ENCODE measurements around the gene SLC39A7. TPM values are rescaled to one million over a fixed set of nuclear protein-coding genes. Genes with fewer than 3 reads are reported as not detected.

SLC39A7 gene
- total RNA-seq, 4 donors from 2014 or later, result 21.9 to 45.4 (median 26.2) TPM

GRCh38 chr6:33163540-33163939, 37.1 kb upstream of the SLC39A7 start:
- ATAC-seq, result no peak
- Histone ChIP-seq H3K9me3 (no peaks in the 10 kb centered on the region), H3K4me3 (no peak overlapping the region), H3K36me3 (no peaks in the 10 kb centered on the region), H3K27ac (no peak overlapping the region), H3K27me3 (no peaks in the 10 kb centered on the region), H3K4me1 (peaks cover 0 to 6% of the 10 kb centered on the region in 2 donors)
- DNase-seq, result no peak
- TF ChIP-seq POLR2A (IDR thresholded peaks at IDR 0.05) (no peak), CTCF (IDR thresholded peaks at IDR 0.05 in 4 of 5, conservative IDR thresholded peaks at IDR 0.05 in 1 of 5) (no peak)
- in situ Hi-C loops (cut with MboI; ENCODE audit: low sequenced_read_pairs in 4 of 4), result loop anchor here in 3 of 4 donors (5.0 to 10.0 kb wide), 2 partner anchors 81 to 84 kb away; no protein-coding TSS in a partner anchor
- intact Hi-C loops (cut with DNase I; ENCODE audit: low total_unique reads), result loop anchor here (10.0 kb wide), 1 partner anchor 149 kb away; no protein-coding TSS in a partner anchor

GRCh38 chr6:33164176-33164575, 36.5 kb upstream of the SLC39A7 start:
- H3K9me3 ChIP-seq, result no peaks in the 10 kb centered on the region
- no peaks in the 10 kb centered on the region for H3K36me3 ChIP-seq
- intact Hi-C loops (cut with DNase I; ENCODE audit: low total_unique reads) (loop anchor here (10.0 kb wide), 1 partner anchor 149 kb away; no protein-coding TSS in a partner anchor), in situ Hi-C loops (cut with MboI; ENCODE audit: low sequenced_read_pairs in 4 of 4) (loop anchor here in 3 of 4 donors (5.0 to 10.0 kb wide), 2 partner anchors 81 to 83 kb away; no protein-coding TSS in a partner anchor)
- no peak overlapping the region for H3K4me3 ChIP-seq
- DNase-seq (no peak), ATAC-seq (no peak)
- H3K27me3 ChIP-seq, result no peaks in the 10 kb centered on the region
- TF ChIP-seq POLR2A (IDR thresholded peaks at IDR 0.05), result no peak
- no peak overlapping the region for H3K27ac ChIP-seq
- peaks cover 0 to 6% of the 10 kb centered on the region in 2 donors for H3K4me1 ChIP-seq

GRCh38 chr6:33164665-33165373, 35.8 kb upstream of the SLC39A7 start:
- in situ Hi-C loops (cut with MboI; ENCODE audit: low sequenced_read_pairs in 4 of 4), result loop anchor here in 3 of 4 donors (5.0 to 10.0 kb wide), 2 partner anchors 80 to 82 kb away; no protein-coding TSS in a partner anchor
- ATAC-seq (no peak), DNase-seq (no peak)
- Histone ChIP-seq H3K27me3 (no peaks in the 10 kb centered on the region), H3K9me3 (no peaks in the 10 kb centered on the region), H3K36me3 (no peaks in the 10 kb centered on the region), H3K4me3 (no peak overlapping the region), H3K27ac (no peak overlapping the region), H3K4me1 (peaks cover 0 to 6% of the 10 kb centered on the region in 2 donors)
- intact Hi-C loops (cut with DNase I; ENCODE audit: low total_unique reads), result loop anchor here (10.0 kb wide), 1 partner anchor 150 kb away; no protein-coding TSS in a partner anchor
- TF ChIP-seq CTCF (IDR thresholded peaks at IDR 0.05 in 4 of 5, conservative IDR thresholded peaks at IDR 0.05 in 1 of 5) (no peak), POLR2A (IDR thresholded peaks at IDR 0.05) (no peak)

GRCh38 chr6:33165581-33166258, 34.9 kb upstream of the SLC39A7 start:
- no peaks in the 10 kb centered on the region for H3K9me3 ChIP-seq
- H3K27me3 ChIP-seq, result no peaks in the 10 kb centered on the region
- no peak for DNase-seq
- H3K4me3 ChIP-seq, result no peak overlapping the region
- H3K27ac ChIP-seq, result no peak overlapping the region
- peaks cover 0 to 6% of the 10 kb centered on the region in 2 donors for H3K4me1 ChIP-seq
- ATAC-seq, result no peak
- H3K36me3 ChIP-seq, result no peaks in the 10 kb centered on the region
- in situ Hi-C loops (cut with MboI; ENCODE audit: low sequenced_read_pairs in 4 of 4) (loop anchor here in 2 of 4 donors (10.0 kb wide), 1 partner anchor 79 kb away; no protein-coding TSS in a partner anchor), intact Hi-C loops (cut with DNase I; ENCODE audit: low total_unique reads) (loop anchor here (10.0 kb wide), 1 partner anchor 151 kb away; no protein-coding TSS in a partner anchor)
- TF ChIP-seq CTCF (IDR thresholded peaks at IDR 0.05 in 4 of 5, conservative IDR thresholded peaks at IDR 0.05 in 1 of 5) (no peak), POLR2A (IDR thresholded peaks at IDR 0.05) (no peak)

- no peak for DNase-seq
- ATAC-seq, result no peak
- Histone ChIP-seq H3K4me3 (no peak overlapping the region), H3K36me3 (no peaks in the 10 kb centered on the region), H3K27me3 (no peaks in the 10 kb centered on the region), H3K9me3 (no peaks in the 10 kb centered on the region), H3K4me1 (peaks cover 0 to 3% of the 10 kb centered on the region in 2 donors), H3K27ac (no peak overlapping the region)
- intact Hi-C loops (cut with DNase I; ENCODE audit: low total_unique reads), result loop anchor here (10.0 kb wide), 1 partner anchor 152 kb away; no protein-coding TSS in a partner anchor
- no peak for TF ChIP-seq POLR2A (IDR thresholded peaks at IDR 0.05)
- no peak for TF ChIP-seq CTCF (IDR thresholded peaks at IDR 0.05 in 4 of 5, conservative IDR thresholded peaks at IDR 0.05 in 1 of 5)
- in situ Hi-C loops (cut with MboI; ENCODE audit: low sequenced_read_pairs in 4 of 4), result loop anchor here in 2 of 4 donors (10.0 kb wide), 1 partner anchor 78 kb away; no protein-coding TSS in a partner anchor
Measured at GRCh38 chr6:33166363-33166762, 34.3 kb upstream of the SLC39A7 start.

Data from gastrocnemius medialis (tissue), 4 donors.